Measurements from ENCODE around the gene GIMAP5. TPM values are rescaled to one million over a fixed set of nuclear protein-coding genes. Genes with fewer than 3 reads are reported as not detected.

GIMAP5 gene
- total RNA-seq, 1 donor from 2014 or later: not detected

DNA sequence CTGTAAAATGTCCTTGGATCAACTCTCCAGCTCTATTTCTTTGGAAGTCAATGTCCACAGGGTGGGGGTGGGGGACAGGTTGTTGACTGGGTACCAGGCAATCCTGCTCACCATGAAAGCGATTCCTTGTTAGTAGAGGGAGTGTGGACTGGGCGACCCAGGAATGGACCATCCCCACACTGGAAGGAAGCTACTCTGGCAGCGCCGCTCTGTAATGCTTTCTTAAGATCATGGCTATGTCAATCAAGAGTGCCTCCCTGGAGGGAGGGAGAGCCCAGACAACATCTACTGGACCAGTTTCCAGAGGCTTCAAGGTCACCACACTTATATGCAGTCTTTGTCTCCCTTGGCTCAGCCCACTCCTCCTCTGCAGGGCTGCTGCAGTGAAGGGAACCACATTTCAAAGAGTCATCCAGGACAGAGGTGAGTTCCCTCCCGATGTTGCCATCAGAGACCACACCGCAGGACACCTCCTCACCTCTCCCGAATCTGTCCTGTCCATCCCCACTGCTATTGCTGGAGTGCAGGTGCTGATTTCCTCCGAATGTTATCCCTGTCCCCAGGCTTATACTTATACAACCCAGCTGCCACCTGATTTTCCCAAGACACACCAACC, 6.9 kb downstream of the GIMAP5 start:
- DNase-seq (ENCODE audit: low read depth) (no peak), FAIRE-seq (peak; percentile 64)
- Histone ChIP-seq H3K36me3 (ENCODE audit: control insufficient read depth, insufficient read depth, low read length) (no peaks in the 10 kb centered on the region), H3K4me3 (ENCODE audit: low read depth, low read length) (no peak overlapping the region), H3K27me3 (ENCODE audit: control insufficient read depth, insufficient read depth, low read length) (no peaks in the 10 kb centered on the region)
- TF ChIP-seq, protein P1, sequence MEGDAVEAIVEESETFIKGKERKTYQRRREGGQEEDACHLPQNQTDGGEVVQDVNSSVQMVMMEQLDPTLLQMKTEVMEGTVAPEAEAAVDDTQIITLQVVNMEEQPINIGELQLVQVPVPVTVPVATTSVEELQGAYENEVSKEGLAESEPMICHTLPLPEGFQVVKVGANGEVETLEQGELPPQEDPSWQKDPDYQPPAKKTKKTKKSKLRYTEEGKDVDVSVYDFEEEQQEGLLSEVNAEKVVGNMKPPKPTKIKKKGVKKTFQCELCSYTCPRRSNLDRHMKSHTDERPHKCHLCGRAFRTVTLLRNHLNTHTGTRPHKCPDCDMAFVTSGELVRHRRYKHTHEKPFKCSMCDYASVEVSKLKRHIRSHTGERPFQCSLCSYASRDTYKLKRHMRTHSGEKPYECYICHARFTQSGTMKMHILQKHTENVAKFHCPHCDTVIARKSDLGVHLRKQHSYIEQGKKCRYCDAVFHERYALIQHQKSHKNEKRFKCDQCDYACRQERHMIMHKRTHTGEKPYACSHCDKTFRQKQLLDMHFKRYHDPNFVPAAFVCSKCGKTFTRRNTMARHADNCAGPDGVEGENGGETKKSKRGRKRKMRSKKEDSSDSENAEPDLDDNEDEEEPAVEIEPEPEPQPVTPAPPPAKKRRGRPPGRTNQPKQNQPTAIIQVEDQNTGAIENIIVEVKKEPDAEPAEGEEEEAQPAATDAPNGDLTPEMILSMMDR (IDR thresholded peaks at IDR 0.05; ENCODE audit: insufficient read depth, low read length, severe bottlenecking): no peak

DNA sequence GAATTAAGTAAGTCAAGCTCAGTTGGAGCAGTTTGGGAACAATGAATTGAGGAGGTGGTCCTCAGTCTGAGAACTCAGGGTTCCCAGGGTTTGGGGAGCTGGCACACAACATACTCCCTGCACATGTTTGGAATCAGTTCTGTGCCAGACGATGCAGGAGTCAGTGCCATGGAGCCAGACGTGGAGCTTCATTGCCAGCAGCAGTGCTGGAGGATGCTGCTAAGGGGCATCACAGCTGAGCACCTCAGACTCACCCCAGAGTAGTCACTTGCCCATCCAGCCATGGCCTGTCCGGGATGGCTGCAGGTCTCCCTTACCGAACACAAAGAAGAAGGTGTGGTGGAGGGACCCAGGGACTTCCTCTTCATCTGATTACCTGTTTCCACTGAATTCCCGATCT, 7.9 kb downstream of the GIMAP5 start:
- DNase-seq (ENCODE audit: low read depth): no peak
- no peak for FAIRE-seq

DNA sequence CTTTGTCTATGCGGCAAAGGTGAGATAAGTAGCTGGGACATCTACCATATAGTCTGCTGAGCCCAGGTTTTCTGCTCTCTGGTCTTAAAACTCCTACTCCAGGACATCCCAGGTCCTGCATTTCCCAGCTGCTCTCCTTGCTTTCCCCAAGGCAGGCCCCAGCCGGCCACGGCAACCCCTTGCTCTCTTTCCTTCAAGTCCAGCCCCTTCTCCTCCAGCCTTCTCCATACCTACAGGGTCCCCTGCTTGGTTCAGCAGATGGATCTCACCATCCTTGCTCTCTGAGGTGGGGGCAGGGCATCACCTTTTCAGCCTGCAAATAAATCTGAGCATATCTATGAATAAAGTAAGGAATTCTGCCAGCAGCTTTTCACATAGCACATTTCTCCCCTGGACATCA, 8.7 kb downstream of the GIMAP5 start:
- Histone ChIP-seq H3K27me3 (ENCODE audit: control insufficient read depth, insufficient read depth, low read length) (no peaks in the 10 kb centered on the region), H3K4me3 (ENCODE audit: low read depth, low read length) (no peak overlapping the region), H3K36me3 (ENCODE audit: control insufficient read depth, insufficient read depth, low read length) (no peaks in the 10 kb centered on the region)
- DNase-seq (ENCODE audit: low read depth) (no peak), FAIRE-seq (no peak)
- TF ChIP-seq, protein P1 (IDR thresholded peaks at IDR 0.05; ENCODE audit: insufficient read depth, low read length, severe bottlenecking): no peak

More for the DNA sequence above, 7.9 kb downstream of the GIMAP5 start:
- H3K27me3 ChIP-seq (ENCODE audit: control insufficient read depth, insufficient read depth, low read length): no peaks in the 10 kb centered on the region
- TF ChIP-seq, protein P1 (IDR thresholded peaks at IDR 0.05; ENCODE audit: insufficient read depth, low read length, severe bottlenecking): no peak
- H3K4me3 ChIP-seq (ENCODE audit: low read depth, low read length): no peak overlapping the region
- H3K36me3 ChIP-seq (ENCODE audit: control insufficient read depth, insufficient read depth, low read length): no peaks in the 10 kb centered on the region

DNA sequence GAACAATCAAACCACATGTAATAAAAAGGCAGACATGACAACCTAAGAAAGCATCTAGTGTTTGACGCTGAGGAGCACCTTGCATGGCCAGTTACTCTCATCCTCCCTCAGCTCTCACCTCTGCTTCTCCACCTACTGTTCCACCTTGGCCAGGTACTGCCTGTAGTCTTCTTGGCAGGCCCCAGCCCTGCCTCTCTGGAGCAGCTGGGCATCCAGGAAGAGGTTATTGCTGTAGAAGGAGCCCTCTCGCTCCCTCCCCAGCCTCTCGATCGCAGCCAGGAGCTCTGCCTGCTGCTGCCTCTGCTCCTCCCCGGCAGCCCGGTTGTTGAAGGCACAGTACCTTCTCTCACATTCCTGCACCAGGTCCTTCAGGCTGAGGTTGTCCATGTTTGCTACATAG, 9.7 kb downstream of the GIMAP5 start:
- H3K36me3 ChIP-seq (ENCODE audit: control insufficient read depth, insufficient read depth, low read length): no peaks in the 10 kb centered on the region
- no peak for DNase-seq (ENCODE audit: low read depth)
- FAIRE-seq: no peak
- TF ChIP-seq, protein P1 (IDR thresholded peaks at IDR 0.05; ENCODE audit: insufficient read depth, low read length, severe bottlenecking): no peak
- no peak overlapping the region for H3K4me3 ChIP-seq (ENCODE audit: low read depth, low read length)
- no peaks in the 10 kb centered on the region for H3K27me3 ChIP-seq (ENCODE audit: control insufficient read depth, insufficient read depth, low read length)

DNA sequence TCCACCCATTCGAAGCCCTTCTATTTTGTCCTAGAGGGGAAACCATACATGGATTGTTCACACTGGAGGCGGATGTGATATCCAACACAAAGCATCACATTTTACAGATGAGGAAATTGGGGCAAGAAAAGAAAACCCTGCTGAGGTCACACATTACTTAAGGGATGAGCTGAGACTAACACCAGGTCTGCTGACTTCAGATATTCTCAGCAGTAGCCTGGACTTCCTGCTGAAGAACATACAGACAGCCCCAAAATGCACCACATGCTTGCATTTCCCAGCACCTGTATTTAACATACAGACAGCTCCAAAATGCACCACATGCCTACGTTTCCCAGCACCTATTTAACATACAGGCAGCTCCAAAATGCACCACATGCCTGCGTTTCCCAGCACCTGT, 11.2 kb downstream of the GIMAP5 start:
- TF ChIP-seq, protein P1 (IDR thresholded peaks at IDR 0.05; ENCODE audit: insufficient read depth, low read length, severe bottlenecking): no peak
- H3K36me3 ChIP-seq (ENCODE audit: control insufficient read depth, insufficient read depth, low read length): no peaks in the 10 kb centered on the region
- H3K4me3 ChIP-seq (ENCODE audit: low read depth, low read length): no peak overlapping the region
- no peaks in the 10 kb centered on the region for H3K27me3 ChIP-seq (ENCODE audit: control insufficient read depth, insufficient read depth, low read length)
- FAIRE-seq: no peak
- DNase-seq (ENCODE audit: low read depth): no peak

DNA sequence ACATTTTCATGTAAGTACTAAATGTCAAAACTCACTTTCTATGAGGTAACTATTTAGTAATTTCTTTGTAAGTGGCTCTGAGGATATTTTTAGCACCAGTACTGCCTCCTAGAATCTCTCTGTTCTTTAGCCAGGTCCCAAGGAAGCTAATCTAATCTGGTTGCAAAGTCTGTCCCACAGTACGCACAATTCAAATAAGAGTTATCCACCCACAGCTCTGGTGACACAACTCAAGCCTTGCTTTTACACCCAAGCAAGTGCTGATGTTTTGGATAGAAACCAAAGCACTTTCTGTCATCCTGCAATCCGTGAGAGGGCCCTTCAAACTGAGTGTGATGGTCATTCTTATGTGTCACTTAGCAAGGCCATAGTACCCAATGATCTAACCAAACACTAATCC, 14.5 kb downstream of the GIMAP5 start:
- Histone ChIP-seq H3K36me3 (ENCODE audit: control insufficient read depth, insufficient read depth, low read length) (no peaks in the 10 kb centered on the region), H3K4me3 (ENCODE audit: low read depth, low read length) (no peak overlapping the region), H3K27me3 (ENCODE audit: control insufficient read depth, insufficient read depth, low read length) (no peaks in the 10 kb centered on the region)
- DNase-seq (ENCODE audit: low read depth) (no peak), FAIRE-seq (no peak)
- TF ChIP-seq, protein P1 (IDR thresholded peaks at IDR 0.05; ENCODE audit: insufficient read depth, low read length, severe bottlenecking): no peak
